Measurements from ENCODE around the gene CHRM2.

Gene CHRM2

GRCh38 chr7:136870866-136871487 lies 2.5 kb downstream of the CHRM2 start:
- H3K9ac ChIP-seq (ENCODE audit: low read length) = no peak overlapping the region

DNA sequence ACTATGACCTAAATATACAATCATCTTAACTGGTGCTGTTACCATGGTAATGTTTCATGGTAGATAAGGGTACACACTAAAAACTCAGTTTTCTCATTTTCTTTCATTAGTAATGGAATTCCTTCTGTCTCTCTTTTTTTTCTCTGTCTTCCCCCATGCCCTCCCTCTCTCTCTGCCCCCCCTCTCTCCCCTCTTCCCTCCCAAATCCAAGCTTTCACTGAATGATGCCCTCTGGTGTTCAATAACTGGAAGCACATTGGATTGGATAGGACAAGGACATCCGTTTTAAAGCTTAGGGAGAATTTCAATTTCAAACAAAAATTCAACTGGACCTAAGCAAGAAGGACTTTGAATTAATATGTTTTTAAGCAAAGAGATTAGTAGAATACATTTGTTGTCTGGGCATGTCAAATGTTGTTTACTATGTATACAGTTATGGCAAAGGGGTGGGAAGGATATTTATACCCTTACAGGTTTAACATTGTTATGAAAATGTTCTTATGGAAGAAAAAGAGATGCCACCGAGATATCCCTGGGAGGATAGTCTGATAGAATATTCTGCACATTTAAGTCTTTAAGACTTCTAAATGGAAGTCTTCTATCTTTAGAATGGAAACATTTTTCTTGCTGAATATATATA lies 6.1 kb downstream of the CHRM2 start:
- Histone ChIP-seq H3K27me3 (ENCODE audit: control insufficient read depth, insufficient read depth, low read length) (peaks cover 32% of the 10 kb centered on the region), H3K4me3 (ENCODE audit: low read length) (no peak overlapping the region), H3K36me3 (ENCODE audit: control insufficient read depth, insufficient read depth, low read length) (no peaks in the 10 kb centered on the region), H3K4me1 (ENCODE audit: control insufficient read depth, insufficient read depth, low read length) (no peaks in the 10 kb centered on the region), H3K9ac (ENCODE audit: low read length) (no peak overlapping the region), H3K9me3 (ENCODE audit: control insufficient read depth, low read length) (no peaks in the 10 kb centered on the region)

More at GRCh38 chr7:136870866-136871487, 2.5 kb downstream of the CHRM2 start:
- H3K36me3 ChIP-seq (ENCODE audit: control insufficient read depth, insufficient read depth, low read length) = no peaks in the 10 kb centered on the region
- peaks cover 40% of the 10 kb centered on the region for H3K27me3 ChIP-seq (ENCODE audit: control insufficient read depth, insufficient read depth, low read length)
- no peaks in the 10 kb centered on the region for H3K4me1 ChIP-seq (ENCODE audit: control insufficient read depth, insufficient read depth, low read length)
- no peak overlapping the region for H3K4me3 ChIP-seq (ENCODE audit: low read length)
- no peaks in the 10 kb centered on the region for H3K9me3 ChIP-seq (ENCODE audit: control insufficient read depth, low read length)

- Histone ChIP-seq H3K36me3 (ENCODE audit: control insufficient read depth, insufficient read depth, low read length) (no peaks in the 10 kb centered on the region), H3K9me3 (ENCODE audit: control insufficient read depth, low read length) (no peaks in the 10 kb centered on the region), H3K4me3 (ENCODE audit: low read length) (no peak overlapping the region), H3K9ac (ENCODE audit: low read length) (no peak overlapping the region), H3K4me1 (ENCODE audit: control insufficient read depth, insufficient read depth, low read length) (no peaks in the 10 kb centered on the region), H3K27me3 (ENCODE audit: control insufficient read depth, insufficient read depth, low read length) (peaks cover 2% of the 10 kb centered on the region)
Observed at GRCh38 chr7:136877509-136877908, 9.1 kb downstream of the CHRM2 start.

DNA sequence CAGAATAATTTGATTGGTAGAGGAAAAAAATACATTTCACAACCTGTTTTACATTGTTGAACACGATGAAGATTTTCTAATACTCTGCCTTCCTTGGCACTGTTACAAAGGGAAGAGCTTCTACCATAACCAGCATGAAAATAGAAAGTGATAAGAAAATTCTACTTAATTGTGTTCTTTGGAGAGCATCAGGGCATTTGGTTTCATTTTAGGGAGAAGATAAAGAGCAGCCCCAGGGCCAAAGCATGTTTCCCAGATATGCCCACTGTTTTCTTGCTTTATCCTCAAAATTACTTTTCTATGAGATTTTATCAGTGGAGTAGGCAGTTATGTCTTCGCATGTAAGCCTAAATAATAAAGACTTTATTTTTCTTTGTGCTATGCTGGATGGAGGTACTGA lies 9.5 kb downstream of the CHRM2 start:
- Histone ChIP-seq H3K4me1 (ENCODE audit: control insufficient read depth, insufficient read depth, low read length) (no peaks in the 10 kb centered on the region), H3K9ac (ENCODE audit: low read length) (no peak overlapping the region), H3K9me3 (ENCODE audit: control insufficient read depth, low read length) (no peaks in the 10 kb centered on the region), H3K4me3 (ENCODE audit: low read length) (no peak overlapping the region), H3K27me3 (ENCODE audit: control insufficient read depth, insufficient read depth, low read length) (no peaks in the 10 kb centered on the region), H3K36me3 (ENCODE audit: control insufficient read depth, insufficient read depth, low read length) (no peaks in the 10 kb centered on the region)

- Histone ChIP-seq H3K27me3 (ENCODE audit: control insufficient read depth, insufficient read depth, low read length) (no peaks in the 10 kb centered on the region), H3K36me3 (ENCODE audit: control insufficient read depth, insufficient read depth, low read length) (no peaks in the 10 kb centered on the region), H3K4me1 (ENCODE audit: control insufficient read depth, insufficient read depth, low read length) (no peaks in the 10 kb centered on the region), H3K4me3 (ENCODE audit: low read length) (no peak overlapping the region), H3K9me3 (ENCODE audit: control insufficient read depth, low read length) (no peaks in the 10 kb centered on the region), H3K9ac (ENCODE audit: low read length) (no peak overlapping the region)
Observed at GRCh38 chr7:136878878-136879277, 10.4 kb downstream of the CHRM2 start.

GRCh38 chr7:136883046-136883445 lies 14.6 kb downstream of the CHRM2 start:
- Histone ChIP-seq H3K9ac (ENCODE audit: low read length) (no peak overlapping the region), H3K4me3 (ENCODE audit: low read length) (no peak overlapping the region), H3K36me3 (ENCODE audit: control insufficient read depth, insufficient read depth, low read length) (no peaks in the 10 kb centered on the region), H3K27me3 (ENCODE audit: control insufficient read depth, insufficient read depth, low read length) (no peaks in the 10 kb centered on the region), H3K9me3 (ENCODE audit: control insufficient read depth, low read length) (no peaks in the 10 kb centered on the region), H3K4me1 (ENCODE audit: control insufficient read depth, insufficient read depth, low read length) (no peaks in the 10 kb centered on the region)

DNA sequence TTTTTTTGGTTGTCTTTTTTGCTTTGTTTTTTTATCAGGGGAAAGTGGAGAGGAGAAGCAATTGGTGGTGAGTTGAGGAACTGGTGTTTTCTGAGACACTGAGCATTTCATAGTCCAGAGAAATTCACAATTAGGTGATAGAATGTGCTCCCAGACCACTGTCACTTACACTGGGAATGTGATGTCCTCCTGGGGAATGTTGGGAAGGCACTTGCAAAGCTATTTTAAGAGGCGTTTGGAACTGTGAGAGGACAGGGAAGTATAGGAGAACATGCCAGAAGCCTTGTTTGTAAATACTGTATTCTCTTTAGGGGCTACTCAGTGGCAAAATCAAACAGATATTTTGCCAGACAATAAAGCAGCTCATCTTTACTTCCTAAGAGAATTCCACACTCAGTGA lies 16.0 kb downstream of the CHRM2 start:
- H3K9me3 ChIP-seq (ENCODE audit: control insufficient read depth, low read length) = no peaks in the 10 kb centered on the region

GRCh38 chr7:136887317-136887716 lies 18.9 kb downstream of the CHRM2 start:
- Histone ChIP-seq H3K27me3 (ENCODE audit: control insufficient read depth, insufficient read depth, low read length) (no peaks in the 10 kb centered on the region), H3K9ac (ENCODE audit: low read length) (no peak overlapping the region), H3K4me3 (ENCODE audit: low read length) (no peak overlapping the region), H3K9me3 (ENCODE audit: control insufficient read depth, low read length) (no peaks in the 10 kb centered on the region), H3K36me3 (ENCODE audit: control insufficient read depth, insufficient read depth, low read length) (no peaks in the 10 kb centered on the region), H3K4me1 (ENCODE audit: control insufficient read depth, insufficient read depth, low read length) (no peaks in the 10 kb centered on the region)

More for the DNA sequence above, 16.0 kb downstream of the CHRM2 start:
- no peak overlapping the region for H3K4me3 ChIP-seq (ENCODE audit: low read length)
- H3K27me3 ChIP-seq (ENCODE audit: control insufficient read depth, insufficient read depth, low read length) = no peaks in the 10 kb centered on the region
- H3K9ac ChIP-seq (ENCODE audit: low read length) = no peak overlapping the region
- no peaks in the 10 kb centered on the region for H3K36me3 ChIP-seq (ENCODE audit: control insufficient read depth, insufficient read depth, low read length)
- H3K4me1 ChIP-seq (ENCODE audit: control insufficient read depth, insufficient read depth, low read length) = no peaks in the 10 kb centered on the region

DNA sequence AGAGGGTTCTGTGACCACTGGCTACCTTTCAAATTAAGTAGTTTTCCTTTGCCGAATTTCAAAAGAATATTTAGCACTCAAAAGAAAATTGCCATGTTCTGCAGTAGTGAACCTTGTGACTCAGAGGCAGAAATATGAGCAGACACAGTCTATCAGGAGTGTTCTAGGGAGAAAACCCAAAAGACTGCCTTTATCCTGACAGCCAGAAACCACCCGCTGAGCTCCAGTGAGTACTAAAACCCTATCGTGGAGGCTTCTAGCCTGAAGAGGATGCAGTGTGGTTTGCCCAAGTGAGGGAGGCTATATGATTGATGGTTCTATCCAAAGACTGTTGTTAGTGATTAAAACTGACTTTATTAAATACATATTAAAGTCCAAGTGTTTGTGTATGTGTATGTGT lies 21.9 kb downstream of the CHRM2 start:
- Histone ChIP-seq H3K27me3 (ENCODE audit: control insufficient read depth, insufficient read depth, low read length) (no peaks in the 10 kb centered on the region), H3K4me1 (ENCODE audit: control insufficient read depth, insufficient read depth, low read length) (no peaks in the 10 kb centered on the region), H3K4me3 (ENCODE audit: low read length) (no peak overlapping the region), H3K9me3 (ENCODE audit: control insufficient read depth, low read length) (no peaks in the 10 kb centered on the region), H3K9ac (ENCODE audit: low read length) (no peak overlapping the region), H3K36me3 (ENCODE audit: control insufficient read depth, insufficient read depth, low read length) (no peaks in the 10 kb centered on the region)

- no peaks in the 10 kb centered on the region for H3K36me3 ChIP-seq (ENCODE audit: control insufficient read depth, insufficient read depth, low read length)
- no peaks in the 10 kb centered on the region for H3K9me3 ChIP-seq (ENCODE audit: control insufficient read depth, low read length)
- no peaks in the 10 kb centered on the region for H3K27me3 ChIP-seq (ENCODE audit: control insufficient read depth, insufficient read depth, low read length)
- H3K9ac ChIP-seq (ENCODE audit: low read length) = no peak overlapping the region
- H3K4me3 ChIP-seq (ENCODE audit: low read length) = no peak overlapping the region
- H3K4me1 ChIP-seq (ENCODE audit: control insufficient read depth, insufficient read depth, low read length) = no peaks in the 10 kb centered on the region
Observed at GRCh38 chr7:136891850-136892249, 23.4 kb downstream of the CHRM2 start.

- H3K36me3 ChIP-seq (ENCODE audit: control insufficient read depth, insufficient read depth, low read length) = no peaks in the 10 kb centered on the region
- H3K4me1 ChIP-seq (ENCODE audit: control insufficient read depth, insufficient read depth, low read length) = no peaks in the 10 kb centered on the region
- no peaks in the 10 kb centered on the region for H3K27me3 ChIP-seq (ENCODE audit: control insufficient read depth, insufficient read depth, low read length)
- H3K9ac ChIP-seq (ENCODE audit: low read length) = no peak overlapping the region
- no peak overlapping the region for H3K4me3 ChIP-seq (ENCODE audit: low read length)
- H3K9me3 ChIP-seq (ENCODE audit: control insufficient read depth, low read length) = no peaks in the 10 kb centered on the region
Observed at GRCh38 chr7:136894789-136895188, 26.3 kb downstream of the CHRM2 start.

DNA sequence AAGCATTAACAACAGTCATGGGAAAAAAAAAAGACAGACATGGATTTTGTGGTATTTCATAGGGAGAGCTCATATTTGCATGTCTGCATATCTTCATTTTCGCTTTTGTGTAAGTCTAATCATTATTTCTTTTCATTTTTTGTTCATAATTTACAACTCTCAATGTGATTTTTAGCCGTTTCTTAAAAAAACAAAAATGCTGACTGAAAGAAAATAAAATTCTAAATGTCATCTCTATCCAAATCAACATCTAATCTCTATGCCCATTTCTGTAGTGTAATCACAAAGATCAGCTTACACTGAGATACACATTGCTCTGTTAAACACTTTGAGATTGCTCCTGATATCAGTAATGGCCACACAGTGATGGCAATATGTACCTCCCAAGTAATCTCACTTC lies 29.2 kb downstream of the CHRM2 start:
- Histone ChIP-seq H3K27me3 (ENCODE audit: control insufficient read depth, insufficient read depth, low read length) (no peaks in the 10 kb centered on the region), H3K36me3 (ENCODE audit: control insufficient read depth, insufficient read depth, low read length) (no peaks in the 10 kb centered on the region), H3K4me1 (ENCODE audit: control insufficient read depth, insufficient read depth, low read length) (no peaks in the 10 kb centered on the region), H3K9ac (ENCODE audit: low read length) (no peak overlapping the region), H3K9me3 (ENCODE audit: control insufficient read depth, low read length) (no peaks in the 10 kb centered on the region), H3K4me3 (ENCODE audit: low read length) (no peak overlapping the region)
